GM19467 (cell line): ENCODE data around the gene SORCS2.

Experiments
- ATAC-seq: cut with Tn5 transposase; IDR thresholded peaks from one replicate; pipeline ENCODE4 v1.9.1; 2021; ENCODE audit warnings: mild to moderate bottlenecking, moderate library complexity; ENCODE audit not compliant: unreplicated experiment

Gene SORCS2

GRCh38 chr4:7333024-7333780, 140.9 kb downstream of the SORCS2 start:
- no peak for ATAC-seq

- ATAC-seq = no peak
These were observed 141.6 kb downstream of the SORCS2 start for GRCh38 chr4:7333801-7334421.

- no peak for ATAC-seq
These were observed 142.4 kb downstream of the SORCS2 start for GRCh38 chr4:7334521-7335275.

GRCh38 chr4:7335344-7336066, 143.2 kb downstream of the SORCS2 start:
- no peak for ATAC-seq

GRCh38 chr4:7336067-7336569, 143.8 kb downstream of the SORCS2 start:
- no peak for ATAC-seq

GRCh38 chr4:7336732-7337131, 144.4 kb downstream of the SORCS2 start:
- ATAC-seq = no peak

GRCh38 chr4:7337196-7338058, 145.1 kb downstream of the SORCS2 start:
- ATAC-seq = no peak

GRCh38 chr4:7338059-7338452, 145.7 kb downstream of the SORCS2 start:
- ATAC-seq = no peak

- no peak for ATAC-seq
These were observed 146.7 kb downstream of the SORCS2 start for GRCh38 chr4:7338876-7339623.

GRCh38 chr4:7339751-7340552, 147.6 kb downstream of the SORCS2 start:
- no peak for ATAC-seq

GRCh38 chr4:7340553-7341433, 148.5 kb downstream of the SORCS2 start:
- ATAC-seq = no peak

GRCh38 chr4:7341491-7342222, 149.3 kb downstream of the SORCS2 start:
- ATAC-seq = no peak

- no peak for ATAC-seq
These were observed 150.1 kb downstream of the SORCS2 start for GRCh38 chr4:7342223-7343080.

- no peak for ATAC-seq
These were observed 150.8 kb downstream of the SORCS2 start for GRCh38 chr4:7343081-7343655.

GRCh38 chr4:7343950-7344349, 151.6 kb downstream of the SORCS2 start:
- no peak for ATAC-seq
